Measurements from ENCODE around the gene MX2. TPM values are rescaled to one million over a fixed set of nuclear protein-coding genes. Genes with fewer than 3 reads are reported as not detected.

The MX2 gene
- total and polyA plus RNA-seq, 2 donors (not counting 1 experiment from before 2014, with no cell fraction given): 51.2 to 64.3 TPM

- intact Hi-C loops (cut with micrococcal nuclease): no loop called here
- DNase-seq: no peak
These were observed 71.0 kb downstream of the MX2 start for GRCh38 chr21:41432562-41433460.

More at GRCh38 chr21:41432562-41433460, 71.0 kb downstream of the MX2 start:
- Histone ChIP-seq H3K9ac (ENCODE audit: low read length) (no peak overlapping the region), H3K4me1 (ENCODE audit: control insufficient read depth in 2 of 2, insufficient read depth in 2 of 2, low read length in 2 of 2) (peaks cover 34 to 40% of the 10 kb centered on the region in 2 donors), H4K20me1 (ENCODE audit: control insufficient read depth, insufficient read depth, low read length, poor library complexity, severe bottlenecking) (peaks cover 5% of the 10 kb centered on the region), H3K27ac (ENCODE audit: low read length in 2 of 2) (no peak overlapping the region), H3K36me3 (replicated peaks in 1 of 2; ENCODE audit: control extremely low read depth in 1 of 2, control insufficient read depth in 1 of 2, extremely low read depth in 1 of 2, insufficient read depth in 2 of 2, low read length in 1 of 2) (peaks cover 3 to 83% of the 10 kb centered on the region in 2 experiments), H2AFZ (ENCODE audit: insufficient read depth, low read depth, low read length, poor library complexity, severe bottlenecking) (no peak overlapping the region), H3K79me2 (ENCODE audit: control insufficient read depth, insufficient read depth, low read length) (no peaks in the 10 kb centered on the region), H3K4me2 (replicated peaks; ENCODE audit: low read depth, low read length, poor library complexity, severe bottlenecking) (peak overlapping the region; percentile 52), H3K27me3 (replicated peaks in 1 of 4; ENCODE audit: control extremely low read depth in 1 of 4, control insufficient read depth in 3 of 4, insufficient read depth in 4 of 4, low read length in 3 of 4) (no peaks in the 10 kb centered on the region), H3K9me3 (ENCODE audit: control extremely low read depth in 1 of 3, control insufficient read depth in 2 of 3, insufficient read depth in 1 of 3, low read length in 2 of 3) (peaks cover 3 to 9% (median 4%) of the 10 kb centered on the region in 3 donors), H3K4me3 (ENCODE audit: control extremely low read depth in 1 of 5, extremely low read depth in 1 of 5, insufficient read depth in 1 of 5, low read depth in 2 of 5, low read length in 4 of 5) (no peak overlapping the region)
- CTCF ChIA-PET: interaction anchor here (1.2 to 1.9 kb wide), 3 partner anchors 10 to 150 kb away, joined by 3 to 12 read pairs (median 5); no protein-coding TSS in a partner anchor
- H3K4me1 Mint-ChIP-seq: peaks cover 47% of the 10 kb centered on the region
- H3K27ac Mint-ChIP-seq: peak overlapping the region; percentile 62
- ATAC-seq (ENCODE audit: low read depth): no peak
- WGBS (ENCODE audit: insufficient coverage): 84% methylated on average over 5 of the region's 10 CpGs
- TF ChIP-seq, protein P1, sequence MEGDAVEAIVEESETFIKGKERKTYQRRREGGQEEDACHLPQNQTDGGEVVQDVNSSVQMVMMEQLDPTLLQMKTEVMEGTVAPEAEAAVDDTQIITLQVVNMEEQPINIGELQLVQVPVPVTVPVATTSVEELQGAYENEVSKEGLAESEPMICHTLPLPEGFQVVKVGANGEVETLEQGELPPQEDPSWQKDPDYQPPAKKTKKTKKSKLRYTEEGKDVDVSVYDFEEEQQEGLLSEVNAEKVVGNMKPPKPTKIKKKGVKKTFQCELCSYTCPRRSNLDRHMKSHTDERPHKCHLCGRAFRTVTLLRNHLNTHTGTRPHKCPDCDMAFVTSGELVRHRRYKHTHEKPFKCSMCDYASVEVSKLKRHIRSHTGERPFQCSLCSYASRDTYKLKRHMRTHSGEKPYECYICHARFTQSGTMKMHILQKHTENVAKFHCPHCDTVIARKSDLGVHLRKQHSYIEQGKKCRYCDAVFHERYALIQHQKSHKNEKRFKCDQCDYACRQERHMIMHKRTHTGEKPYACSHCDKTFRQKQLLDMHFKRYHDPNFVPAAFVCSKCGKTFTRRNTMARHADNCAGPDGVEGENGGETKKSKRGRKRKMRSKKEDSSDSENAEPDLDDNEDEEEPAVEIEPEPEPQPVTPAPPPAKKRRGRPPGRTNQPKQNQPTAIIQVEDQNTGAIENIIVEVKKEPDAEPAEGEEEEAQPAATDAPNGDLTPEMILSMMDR (IDR thresholded peaks at IDR 0.05): no peak
- no peak for TF ChIP-seq EZH2 (IDR thresholded peaks at IDR 0.05; ENCODE audit: borderline replicate concordance, insufficient read depth, low read depth, low read length, poor library complexity, severe bottlenecking)
- H3K27me3 Mint-ChIP-seq: no peaks in the 10 kb centered on the region
- H3K9me3 Mint-ChIP-seq (ENCODE audit: insufficient read depth): peaks cover 4% of the 10 kb centered on the region
- H3K4me3 Mint-ChIP-seq: no peak overlapping the region
- POLR2A ChIA-PET: no interaction called here

All from B cell (primary cell).